IPS-NIHi11 (cell line): ENCODE results near the gene PHEX.

Source experiments
- DNase-seq: peaks from one replicate; pipeline ENCODE4 v3.0.0; 2012; ENCODE audit warnings: mixed read lengths, low spot score

The PHEX gene

GRCh38 chrX:22032084-22032483 is at the start of gene PHEX:
TSS of gene PHEX (plus strand) at chrX:22032325. CDS start at chrX:22033006, 681 bp downstream.
- no peak for DNase-seq

GRCh38 chrX:21985332-21985777 is 46.8 kb upstream of the PHEX start:
- DNase-seq = peak; percentile 74

GRCh38 chrX:21986596-21986995 is 45.5 kb upstream of the PHEX start:
- no peak for DNase-seq

- DNase-seq = no peak
Measured at GRCh38 chrX:21989384-21989783, 42.7 kb upstream of the PHEX start.

GRCh38 chrX:21990832-21991231 is 41.3 kb upstream of the PHEX start:
- no peak for DNase-seq

GRCh38 chrX:21991504-21991903 is 40.6 kb upstream of the PHEX start:
- no peak for DNase-seq

- DNase-seq = no peak
Measured at GRCh38 chrX:21993265-21993664, 38.9 kb upstream of the PHEX start.

GRCh38 chrX:21996872-21997455 is 35.2 kb upstream of the PHEX start:
- DNase-seq = no peak

GRCh38 chrX:21998037-21998436 is 34.1 kb upstream of the PHEX start:
- DNase-seq = no peak

GRCh38 chrX:22004866-22005265 is 27.3 kb upstream of the PHEX start:
- DNase-seq = no peak

- no peak for DNase-seq
Measured at GRCh38 chrX:22012051-22012450, 20.1 kb upstream of the PHEX start.

GRCh38 chrX:22012931-22013330 is 19.2 kb upstream of the PHEX start:
- no peak for DNase-seq

GRCh38 chrX:22015139-22015750 is 16.9 kb upstream of the PHEX start:
- no peak for DNase-seq

- no peak for DNase-seq
Measured at GRCh38 chrX:22021751-22022324, 10.3 kb upstream of the PHEX start.

- DNase-seq = no peak
Measured at GRCh38 chrX:22024577-22024976, 7.5 kb upstream of the PHEX start.

GRCh38 chrX:22025751-22026150 is 6.4 kb upstream of the PHEX start:
- DNase-seq = no peak

- DNase-seq = no peak
Measured at GRCh38 chrX:22026731-22027130, 5.4 kb upstream of the PHEX start.

GRCh38 chrX:22032506-22032905 is 381 bp downstream of the PHEX start:
- DNase-seq = no peak

GRCh38 chrX:22033818-22034217 is 1.7 kb downstream of the PHEX start:
- DNase-seq = no peak

GRCh38 chrX:22035236-22035635 is 3.1 kb downstream of the PHEX start:
- DNase-seq = no peak

- no peak for DNase-seq
Measured at GRCh38 chrX:22037225-22037624, 5.1 kb downstream of the PHEX start.

- DNase-seq = no peak
Measured at GRCh38 chrX:22037911-22038537, 5.9 kb downstream of the PHEX start.

GRCh38 chrX:22039541-22039940 is 7.4 kb downstream of the PHEX start:
- no peak for DNase-seq
